SH-SY5Y (cell line): ENCODE measurements around the gene TXLNA.

Source experiments
- GATA2 ChIP-seq: IDR thresholded peaks from 2 replicates; pipeline ENCODE4 v1.6.1; 2011; ENCODE audit warnings: mild to moderate bottlenecking, low read depth, low read length
- GATA3 ChIP-seq: IDR thresholded peaks from 2 replicates; pipeline ENCODE4 v1.6.1; 2011; ENCODE audit warnings: low read depth, mild to moderate bottlenecking, low read length, moderate library complexity

DNA sequence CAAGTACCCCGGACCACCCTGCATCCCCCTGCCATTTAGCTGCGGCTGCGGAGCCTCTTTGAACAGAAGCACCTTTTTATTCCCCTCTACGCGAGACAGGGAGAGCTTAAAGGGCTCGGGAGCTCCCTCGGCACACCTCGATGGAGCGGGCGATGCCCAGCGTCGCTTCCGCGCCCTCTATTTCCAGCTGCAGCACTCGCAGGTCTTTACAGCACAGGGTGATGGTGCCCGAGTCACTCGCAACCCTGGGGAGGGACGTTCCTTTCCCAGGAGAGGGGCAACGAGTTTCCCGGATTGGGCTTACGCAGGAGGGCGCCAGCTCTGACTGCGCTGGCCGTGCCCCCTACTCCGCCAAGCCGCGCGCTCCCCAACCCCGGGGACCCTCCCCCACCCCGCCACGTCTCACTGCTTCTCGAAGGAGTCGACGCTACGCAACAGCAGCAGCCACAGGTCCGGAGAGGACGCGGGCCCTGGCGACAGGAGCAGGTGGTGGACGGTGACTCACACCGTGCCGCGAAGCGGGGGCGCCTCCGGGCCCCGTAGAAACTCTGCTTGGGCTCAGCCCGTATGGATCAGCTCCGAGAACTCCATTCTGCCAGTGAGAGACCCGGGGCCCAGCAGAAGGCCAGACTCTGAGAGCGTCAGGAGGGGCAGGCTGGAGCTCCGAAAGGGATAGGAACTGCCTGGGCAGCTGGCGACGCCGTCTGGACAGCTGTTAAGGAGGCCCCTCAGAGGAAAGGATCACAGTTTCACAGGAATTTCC lies 61.7 kb downstream of the TXLNA start:
- TF ChIP-seq GATA2 = no peak
- TF ChIP-seq GATA3 = no peak
